IPS-15b (cell line): ENCODE data around the gene ADAM8.
A peak's percentile ranks its signal among the peaks of the same experiment; 100 is the strongest.

Source experiments
- H3K27me3 ChIP-seq: one replicate; pipeline ENCODE4 v1.6.1; 2013; ENCODE audit warnings: low read length; ENCODE audit not compliant: control insufficient read depth, insufficient read depth
- H3K36me3 ChIP-seq: one replicate; pipeline ENCODE4 v1.6.1; 2013; ENCODE audit warnings: low read length; ENCODE audit not compliant: control insufficient read depth, insufficient read depth
- H3K4me1 ChIP-seq: one replicate; pipeline ENCODE4 v1.6.1; 2013; ENCODE audit warnings: mild to moderate bottlenecking, low read length; ENCODE audit not compliant: control insufficient read depth, insufficient read depth
- H3K4me3 ChIP-seq: one replicate; pipeline ENCODE4 v1.5.1; 2013; ENCODE audit warnings: low read depth, low read length
- H3K9ac ChIP-seq: one replicate; pipeline ENCODE4 v1.6.1; 2013; ENCODE audit warnings: low read depth, mild to moderate bottlenecking, low read length
- H3K9me3 ChIP-seq: one replicate; pipeline ENCODE4 v1.6.1; 2013; ENCODE audit warnings: mild to moderate bottlenecking, low read length; ENCODE audit not compliant: control insufficient read depth, insufficient read depth

The ADAM8 gene

DNA sequence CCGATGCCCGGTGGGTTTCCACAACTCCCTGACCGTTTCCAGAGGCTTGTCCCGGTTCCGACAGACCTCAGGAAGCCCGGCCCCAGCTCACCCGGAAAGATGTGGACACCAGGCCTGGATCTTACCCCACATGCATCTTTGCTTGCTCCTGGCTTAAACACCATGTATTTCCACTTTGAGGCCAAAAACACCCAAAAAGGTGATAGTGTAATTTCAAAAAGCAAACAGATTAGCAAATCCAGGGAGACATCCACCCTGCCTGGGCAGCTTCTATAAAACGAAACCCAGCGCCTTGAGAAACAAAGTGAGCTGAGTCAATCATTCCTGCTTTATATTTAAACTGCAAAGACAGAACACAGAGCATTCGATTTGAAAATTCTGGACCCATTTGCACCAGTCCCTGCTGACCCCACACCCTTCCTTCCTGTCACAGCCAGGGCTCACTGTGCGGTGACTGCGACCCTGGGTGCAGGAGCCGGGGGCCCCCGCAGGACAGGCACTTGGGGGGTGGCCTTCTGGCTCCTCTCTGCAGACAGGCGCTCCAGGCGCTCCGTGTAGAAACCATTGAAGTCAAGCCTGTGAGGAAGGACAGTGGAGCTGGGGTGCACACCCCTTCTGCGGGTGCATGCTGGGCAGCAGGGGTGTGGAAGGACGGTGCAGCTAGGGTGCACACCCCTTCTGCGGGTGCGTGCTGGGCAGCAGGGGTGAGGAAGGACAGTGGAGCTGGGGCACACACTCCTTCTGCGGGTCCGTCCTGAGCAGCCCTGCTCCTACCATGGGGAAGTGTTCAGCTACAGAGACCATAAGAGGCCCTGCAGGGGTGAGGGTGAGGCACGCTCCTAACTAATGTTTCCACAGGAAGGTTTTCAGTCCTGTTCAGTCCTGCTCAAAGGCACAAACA lies 2.9 kb upstream of the ADAM8 start:
- Histone ChIP-seq H3K4me3 (no peak overlapping the region), H3K9ac (no peak overlapping the region), H3K27me3 (peaks cover 3% of the 10 kb centered on the region), H3K4me1 (no peaks in the 10 kb centered on the region), H3K36me3 (peaks cover 47% of the 10 kb centered on the region), H3K9me3 (no peaks in the 10 kb centered on the region)

DNA sequence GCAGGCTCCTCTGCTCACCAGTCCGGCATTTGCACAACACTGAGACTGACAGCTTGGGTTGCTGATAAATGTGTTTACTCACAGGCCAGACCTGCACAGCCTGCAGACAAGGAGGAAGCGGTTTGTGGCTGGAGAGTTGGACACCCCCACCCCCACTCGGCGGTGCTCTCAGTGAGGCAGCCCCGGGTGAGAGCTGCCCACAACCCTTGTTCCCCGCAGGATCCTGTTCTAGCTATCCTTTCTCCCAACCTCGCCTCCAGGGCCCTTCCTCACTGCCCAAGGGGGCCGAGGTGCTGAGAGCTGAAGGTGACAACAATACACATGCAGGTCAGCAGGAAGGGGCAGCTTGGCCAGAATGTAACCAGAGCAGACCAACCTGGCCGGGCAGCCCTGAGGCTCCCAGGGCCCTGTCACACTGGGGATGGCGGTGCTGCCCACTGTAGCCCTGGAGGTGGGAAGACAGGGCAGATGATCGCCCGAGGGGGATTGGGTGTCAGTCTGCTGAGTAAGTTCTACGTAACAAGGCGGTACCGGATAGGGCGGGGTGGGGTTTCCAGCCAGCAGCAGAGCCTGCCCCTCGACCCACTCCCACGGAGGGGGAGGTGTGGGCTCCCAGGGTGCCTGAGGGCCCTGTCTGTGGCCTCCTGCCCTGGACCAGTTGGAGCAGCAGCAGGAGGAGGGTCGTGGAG lies 2.1 kb upstream of the ADAM8 start:
- peaks cover 39% of the 10 kb centered on the region for H3K36me3 ChIP-seq
- H3K27me3 ChIP-seq: peaks cover 3% of the 10 kb centered on the region
- H3K4me3 ChIP-seq: no peak overlapping the region
- no peak overlapping the region for H3K9ac ChIP-seq
- H3K4me1 ChIP-seq: no peaks in the 10 kb centered on the region
- no peaks in the 10 kb centered on the region for H3K9me3 ChIP-seq

DNA sequence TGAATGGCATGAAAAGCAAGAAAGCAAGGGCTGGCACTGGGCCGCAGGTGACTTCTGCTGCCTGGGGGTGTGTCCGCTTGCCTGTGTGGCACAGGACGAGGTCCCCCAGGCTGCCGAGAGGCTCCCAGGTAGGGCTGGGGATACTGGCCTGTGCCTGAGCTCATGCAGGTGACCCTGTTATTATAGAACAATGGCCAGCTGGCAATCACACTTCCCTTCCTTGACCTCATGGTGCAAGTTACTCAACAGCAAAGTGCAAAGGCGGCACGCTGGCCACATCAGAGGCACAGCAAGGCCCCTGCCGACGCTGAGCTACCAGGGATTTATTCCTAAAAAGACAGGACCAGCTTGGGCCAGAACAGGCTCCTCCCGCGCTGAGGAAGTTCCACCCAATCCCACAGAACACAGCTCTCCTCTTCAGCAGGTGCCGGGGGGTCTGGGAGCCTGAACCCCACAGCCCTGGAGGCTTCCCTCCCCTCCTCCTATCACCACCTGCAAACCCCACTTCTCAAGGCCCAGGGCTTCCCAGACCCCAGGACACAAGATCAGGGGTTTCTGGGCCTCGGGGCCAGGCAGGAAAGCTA lies 1.4 kb upstream of the ADAM8 start:
- H3K36me3 ChIP-seq: peaks cover 35% of the 10 kb centered on the region
- H3K4me3 ChIP-seq: no peak overlapping the region
- no peak overlapping the region for H3K9ac ChIP-seq
- peaks cover 3% of the 10 kb centered on the region for H3K27me3 ChIP-seq
- H3K9me3 ChIP-seq: no peaks in the 10 kb centered on the region
- no peaks in the 10 kb centered on the region for H3K4me1 ChIP-seq

DNA sequence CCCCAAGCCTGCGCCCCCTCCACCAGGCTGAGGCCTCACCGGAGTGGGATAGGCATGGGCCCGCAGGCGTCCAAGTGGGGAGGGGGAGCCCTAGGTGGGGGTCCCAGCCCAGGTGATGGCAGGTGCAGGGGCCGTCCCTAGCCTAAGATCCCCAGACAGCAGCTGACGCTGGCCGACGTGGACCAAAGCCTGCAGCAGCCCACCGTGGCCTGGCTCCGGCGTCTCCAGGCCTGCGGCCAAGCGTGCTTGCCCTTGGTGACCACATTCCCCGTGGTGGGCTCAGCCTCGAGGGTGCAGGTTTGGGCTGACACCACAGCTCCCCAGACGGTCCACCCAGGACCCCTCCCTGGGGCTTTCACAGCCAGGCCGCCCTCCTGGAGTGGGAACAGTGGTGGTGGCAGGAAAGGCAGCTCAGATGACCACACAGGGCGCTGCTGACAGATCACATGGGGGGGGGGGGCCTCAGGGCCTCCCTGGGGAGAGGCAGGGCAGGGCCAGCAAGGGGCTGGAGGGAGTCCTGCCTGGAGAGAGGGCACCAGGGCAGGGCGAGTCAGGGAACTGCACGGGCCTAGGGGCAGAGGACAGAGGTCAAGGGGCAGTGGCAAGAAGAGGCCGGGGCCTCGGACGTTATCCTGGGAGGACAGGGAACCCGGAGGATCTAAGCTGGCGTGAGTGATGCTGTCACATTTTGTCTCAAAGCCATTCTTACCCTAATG lies 767 bp upstream of the ADAM8 start:
- no peaks in the 10 kb centered on the region for H3K4me1 ChIP-seq
- H3K27me3 ChIP-seq: peaks cover 3% of the 10 kb centered on the region
- no peak overlapping the region for H3K4me3 ChIP-seq
- H3K9me3 ChIP-seq: no peaks in the 10 kb centered on the region
- H3K9ac ChIP-seq: peak overlapping the region; percentile 26
- peaks cover 29% of the 10 kb centered on the region for H3K36me3 ChIP-seq

DNA sequence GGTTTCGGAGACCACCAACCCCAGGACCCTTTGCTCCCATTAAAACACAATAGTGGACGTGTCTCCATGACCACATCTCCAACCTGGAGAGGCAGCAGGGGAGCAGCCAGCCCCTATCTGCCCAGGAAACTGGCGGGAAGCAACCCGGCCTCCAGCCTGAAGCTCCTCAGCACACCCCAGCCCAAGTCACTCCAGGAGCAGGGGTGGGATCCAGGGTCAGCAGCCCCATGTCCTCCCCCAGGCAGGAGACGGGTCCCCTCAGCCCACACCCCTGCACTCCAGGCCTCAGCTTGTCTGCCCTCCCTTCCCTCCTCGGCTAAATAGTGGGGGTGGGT lies 601 bp downstream of the ADAM8 start:
- H3K27me3 ChIP-seq: peaks cover 3% of the 10 kb centered on the region
- peak overlapping the region; percentile 37 for H3K4me3 ChIP-seq
- peak overlapping the region; percentile 47 for H3K9ac ChIP-seq
- H3K36me3 ChIP-seq: peaks cover 20% of the 10 kb centered on the region
- H3K9me3 ChIP-seq: no peaks in the 10 kb centered on the region
- H3K4me1 ChIP-seq: no peaks in the 10 kb centered on the region

DNA sequence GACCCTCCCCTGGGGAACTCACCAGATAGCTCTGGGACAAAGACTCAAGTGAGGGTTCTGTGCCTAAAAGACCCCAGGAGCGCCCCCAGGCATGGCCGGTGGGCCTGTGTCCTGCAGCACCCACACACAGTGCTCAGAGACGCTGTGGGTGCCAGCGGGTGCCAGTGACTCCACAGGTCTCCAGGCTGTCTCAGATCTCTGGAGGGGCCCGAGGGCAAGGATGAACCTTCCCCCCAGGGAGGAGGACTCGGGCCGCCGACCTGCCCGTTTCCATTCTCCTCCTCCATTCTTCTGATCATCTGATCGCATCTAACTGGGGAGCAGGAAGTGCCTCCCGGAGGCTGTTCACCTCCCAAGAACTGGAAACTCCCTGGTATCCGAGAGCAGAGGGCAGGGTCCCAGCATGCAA lies 980 bp downstream of the ADAM8 start:
- Histone ChIP-seq H3K36me3 (peaks cover 19% of the 10 kb centered on the region), H3K4me3 (no peak overlapping the region), H3K4me1 (no peaks in the 10 kb centered on the region), H3K9me3 (no peaks in the 10 kb centered on the region), H3K27me3 (peaks cover 3% of the 10 kb centered on the region), H3K9ac (no peak overlapping the region)

DNA sequence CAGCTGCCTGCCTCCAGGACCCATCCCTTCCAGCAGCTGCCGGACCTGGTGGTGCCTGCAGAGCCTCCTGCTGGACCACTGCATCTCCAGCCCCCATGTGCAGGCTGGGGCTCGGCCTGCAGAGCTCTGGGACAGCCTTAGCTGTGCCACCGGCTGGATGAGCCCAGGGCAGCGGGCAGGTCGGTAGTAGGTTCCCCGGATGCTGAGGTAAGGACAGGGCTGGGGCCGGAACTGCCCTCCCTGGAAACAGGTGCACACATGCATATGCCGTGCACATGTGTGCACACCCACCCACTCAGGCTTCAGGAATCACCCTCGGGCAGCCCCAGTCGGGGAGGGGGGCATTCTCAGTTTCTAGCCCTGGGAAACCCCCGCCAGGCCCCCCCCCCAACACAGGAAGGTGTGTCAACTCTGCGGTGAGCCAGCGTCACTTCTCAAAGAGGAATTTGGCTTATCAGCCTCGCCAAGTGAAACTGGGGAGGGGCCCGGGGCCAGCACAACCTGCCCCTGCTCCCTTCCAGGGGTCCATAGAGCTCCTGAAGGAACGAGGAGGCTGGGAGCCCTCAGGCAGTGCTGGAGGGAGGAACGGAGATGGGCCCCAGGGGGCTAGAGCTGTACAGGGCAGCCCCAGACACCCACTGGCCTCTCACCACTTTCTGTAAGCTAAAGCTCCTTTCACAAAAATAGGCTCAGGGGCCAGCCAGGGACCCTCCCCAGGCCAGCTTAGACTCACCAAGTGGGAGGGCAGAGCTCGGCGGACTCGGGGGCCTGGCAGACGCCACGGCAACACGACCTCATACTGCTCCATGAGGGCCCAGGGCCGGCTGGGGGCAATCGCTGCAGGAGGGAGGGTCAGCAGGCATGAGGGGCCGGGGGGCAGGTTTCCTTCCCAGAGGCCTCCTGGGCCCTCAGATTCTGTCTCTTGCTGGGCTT lies 1.7 kb downstream of the ADAM8 start:
- Histone ChIP-seq H3K9me3 (no peaks in the 10 kb centered on the region), H3K4me3 (no peak overlapping the region), H3K9ac (no peak overlapping the region), H3K27me3 (peaks cover 3% of the 10 kb centered on the region), H3K36me3 (peaks cover 15% of the 10 kb centered on the region), H3K4me1 (no peaks in the 10 kb centered on the region)

DNA sequence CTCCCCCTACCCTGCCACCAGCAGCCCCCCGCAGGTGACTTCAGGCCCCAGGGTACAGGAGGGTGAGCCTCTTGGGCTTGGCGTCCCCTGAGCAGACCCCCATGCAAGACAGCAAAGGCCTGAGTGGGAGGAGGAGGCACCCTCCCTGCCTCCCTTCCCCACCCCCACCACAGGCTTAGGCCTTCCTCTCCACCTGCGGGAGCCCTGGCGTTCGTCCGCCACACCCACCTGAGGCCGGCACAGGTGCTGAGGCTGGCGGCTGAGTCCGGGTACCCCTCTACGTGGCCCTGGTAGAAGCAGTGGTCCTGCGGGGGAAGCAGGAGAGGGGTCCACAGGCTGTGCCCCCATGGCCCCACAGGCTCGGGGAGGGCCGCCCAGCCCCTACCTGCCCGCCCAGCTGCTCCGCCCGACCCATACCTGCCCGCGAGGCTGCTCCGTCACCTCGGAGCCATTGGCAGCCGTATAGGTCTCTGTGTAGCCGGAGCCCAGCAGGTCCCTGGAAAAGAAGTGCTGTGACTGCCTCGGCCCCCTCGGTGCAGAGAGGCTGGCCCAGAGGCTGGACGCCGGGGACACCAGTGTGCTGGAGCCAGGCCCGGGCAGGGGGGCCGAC lies 3.0 kb downstream of the ADAM8 start:
- H3K36me3 ChIP-seq: peaks cover 3% of the 10 kb centered on the region

DNA sequence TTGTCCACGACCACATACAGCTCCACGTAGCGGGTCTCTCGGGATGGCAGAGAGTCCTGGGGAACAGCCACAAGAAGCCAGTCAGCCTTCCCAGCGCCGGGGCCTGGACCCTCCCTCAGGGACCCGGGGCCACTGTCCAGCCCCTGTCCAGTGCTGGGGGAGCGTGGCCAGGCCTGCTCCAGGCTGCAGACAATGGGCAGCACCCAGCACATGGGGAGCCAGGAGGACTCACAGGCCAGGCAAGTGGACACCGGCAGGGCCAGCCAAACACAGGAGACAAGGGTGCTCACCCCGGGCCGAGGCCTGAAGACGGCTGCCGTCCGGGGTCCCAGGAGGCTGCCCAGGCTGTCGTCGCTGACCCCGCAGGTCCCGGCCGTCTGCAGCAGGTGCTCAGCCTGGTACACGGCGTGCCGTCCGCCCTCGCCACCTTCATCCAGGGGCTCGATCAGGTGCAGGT lies 3.7 kb downstream of the ADAM8 start:
- Histone ChIP-seq H3K4me3 (no peak overlapping the region), H3K9ac (no peak overlapping the region), H3K9me3 (no peaks in the 10 kb centered on the region), H3K27me3 (peaks cover 3% of the 10 kb centered on the region), H3K36me3 (peaks cover 3% of the 10 kb centered on the region), H3K4me1 (no peaks in the 10 kb centered on the region)

More for the DNA sequence above, 3.0 kb downstream of the ADAM8 start:
- Histone ChIP-seq H3K4me1 (no peaks in the 10 kb centered on the region), H3K9ac (no peak overlapping the region), H3K27me3 (peaks cover 3% of the 10 kb centered on the region), H3K9me3 (no peaks in the 10 kb centered on the region), H3K4me3 (no peak overlapping the region)

DNA sequence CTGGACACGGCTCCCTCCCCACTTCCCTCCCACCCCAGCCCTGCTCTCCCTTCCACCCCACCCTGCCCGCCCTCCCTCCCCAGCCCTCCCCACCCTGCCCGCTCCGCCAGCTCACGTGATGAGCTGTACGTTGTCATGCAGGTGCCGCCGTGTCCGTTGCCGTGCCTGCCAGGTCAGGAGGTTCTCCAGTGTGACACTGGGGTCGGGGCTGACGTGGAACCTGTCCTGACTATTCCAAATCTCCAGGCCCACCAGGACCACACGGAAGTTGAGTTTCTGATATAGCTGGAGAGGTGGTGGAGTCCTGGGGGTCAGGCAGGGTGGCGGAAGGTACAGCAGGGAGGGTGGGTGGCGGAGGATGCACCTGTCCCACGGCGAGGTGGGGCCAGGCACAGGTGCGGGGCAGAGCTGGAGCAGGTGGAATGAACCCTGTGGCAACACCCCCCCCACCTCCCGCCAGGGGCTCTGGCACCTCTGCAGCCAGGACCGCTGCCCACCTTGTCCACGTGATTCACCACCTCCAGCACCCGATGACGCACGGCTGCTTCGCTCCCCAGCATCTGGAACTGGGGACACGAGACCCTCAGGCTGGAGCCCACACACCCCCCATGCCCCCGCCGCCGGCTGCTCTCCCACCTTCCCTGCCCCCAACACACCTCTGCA lies 4.2 kb downstream of the ADAM8 start:
- Histone ChIP-seq H3K4me1 (no peaks in the 10 kb centered on the region), H3K36me3 (peaks cover 3% of the 10 kb centered on the region), H3K9me3 (no peaks in the 10 kb centered on the region), H3K4me3 (no peak overlapping the region), H3K9ac (no peak overlapping the region), H3K27me3 (peaks cover 3% of the 10 kb centered on the region)
